HG02870 (cell line): ENCODE measurements around the gene DLK1.

ENCODE experiments used
- ATAC-seq: cut with Tn5 transposase; IDR thresholded peaks from one replicate; pipeline ENCODE4 v1.9.1; 2021; ENCODE audit warnings: mild to moderate bottlenecking, moderate library complexity; ENCODE audit not compliant: unreplicated experiment

The DLK1 gene

DNA sequence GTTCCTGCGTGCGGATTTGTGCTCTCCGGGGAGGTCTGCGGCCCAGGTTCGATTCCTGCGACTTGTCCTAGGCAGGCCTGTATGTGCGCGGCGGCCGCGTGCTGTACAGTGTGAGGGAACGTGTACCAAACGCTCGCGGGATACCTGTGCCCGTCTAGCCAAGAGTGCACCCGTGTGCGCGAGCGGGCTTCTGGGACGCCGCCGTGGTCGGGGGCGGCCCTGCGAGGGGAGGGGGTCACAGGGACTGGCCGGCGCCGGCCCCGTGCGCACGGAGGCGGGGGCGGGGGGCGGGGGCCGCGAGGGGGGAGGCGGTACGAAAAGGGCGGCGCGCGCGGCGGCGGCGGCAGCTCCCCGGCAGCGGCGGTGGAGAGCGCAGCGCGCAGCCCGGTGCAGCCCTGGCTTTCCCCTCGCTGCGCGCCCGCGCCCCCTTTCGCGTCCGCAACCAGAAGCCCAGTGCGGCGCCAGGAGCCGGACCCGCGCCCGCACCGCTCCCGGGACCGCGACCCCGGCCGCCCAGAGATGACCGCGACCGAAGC lies at the start of gene DLK1:
Gene DLK1, plus strand, starts transcription at position 343 of the 536 bp plus-strand sequence. Its CDS starts 177 bp downstream, at position 520.
- ATAC-seq = no peak

DNA sequence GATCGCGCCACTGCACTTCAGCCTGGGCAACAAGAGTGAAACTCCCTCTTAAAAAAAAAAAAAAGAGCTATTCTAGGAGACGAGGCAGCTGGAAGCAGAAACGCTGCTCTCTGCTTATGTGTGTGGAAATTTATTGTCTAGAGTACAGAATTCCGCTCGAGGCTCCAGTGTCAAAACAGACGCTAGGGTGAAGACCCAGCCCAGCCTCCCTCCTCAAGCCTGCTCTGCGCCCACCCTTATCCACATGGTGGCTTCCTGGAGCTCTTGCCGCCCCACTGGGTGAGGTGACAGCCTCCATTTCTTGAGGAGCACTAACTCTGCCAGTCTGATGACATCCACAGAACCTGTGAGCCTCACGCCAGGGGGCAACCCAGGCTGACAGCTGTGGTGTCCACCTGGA lies 49.5 kb upstream of the DLK1 start:
- no peak for ATAC-seq

DNA sequence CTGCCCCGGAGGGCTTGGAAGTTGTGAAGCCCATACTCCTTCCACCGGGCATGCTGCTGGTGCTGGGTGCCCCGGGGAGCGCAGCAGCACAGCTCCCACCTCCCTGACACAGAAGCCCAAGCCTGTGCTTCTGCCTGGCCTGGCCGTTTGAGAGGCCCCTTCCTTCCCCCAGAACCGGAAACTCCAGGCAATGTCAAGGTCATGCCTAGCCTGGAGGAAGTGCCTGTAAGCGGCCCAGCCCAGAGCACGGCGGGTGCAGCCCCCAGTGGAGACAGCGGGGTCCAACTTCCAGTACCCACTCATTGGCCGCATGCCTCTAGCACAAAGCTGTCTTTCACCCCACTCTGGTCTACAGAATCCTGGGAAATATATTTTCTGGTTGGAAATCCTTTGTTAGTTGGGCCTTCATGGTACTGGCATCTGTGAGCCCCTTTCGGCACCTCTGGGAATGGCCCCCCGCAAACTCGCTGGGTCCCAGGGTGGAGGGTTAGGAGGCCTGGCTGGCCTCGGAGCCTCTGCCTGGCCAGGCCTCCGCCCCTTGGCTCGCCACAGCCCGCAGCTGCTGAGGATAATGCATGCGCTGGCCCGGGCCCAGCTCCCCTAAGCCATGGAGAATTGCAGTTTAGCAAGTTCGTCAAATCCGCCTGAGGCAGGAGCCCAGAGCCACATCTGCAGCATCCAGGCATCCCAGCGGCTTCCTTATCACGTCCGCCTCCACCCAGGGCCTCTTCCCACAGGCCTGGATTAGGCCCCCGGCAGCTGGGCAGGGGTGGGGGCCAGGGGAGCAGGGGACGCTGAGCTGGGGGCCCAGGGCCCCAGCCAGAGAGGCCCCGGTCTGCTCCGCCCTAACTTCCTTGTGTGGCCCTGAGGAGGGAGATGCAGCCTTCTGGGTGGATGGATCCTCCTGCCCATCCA lies 48.9 kb upstream of the DLK1 start:
- no peak for ATAC-seq

DNA sequence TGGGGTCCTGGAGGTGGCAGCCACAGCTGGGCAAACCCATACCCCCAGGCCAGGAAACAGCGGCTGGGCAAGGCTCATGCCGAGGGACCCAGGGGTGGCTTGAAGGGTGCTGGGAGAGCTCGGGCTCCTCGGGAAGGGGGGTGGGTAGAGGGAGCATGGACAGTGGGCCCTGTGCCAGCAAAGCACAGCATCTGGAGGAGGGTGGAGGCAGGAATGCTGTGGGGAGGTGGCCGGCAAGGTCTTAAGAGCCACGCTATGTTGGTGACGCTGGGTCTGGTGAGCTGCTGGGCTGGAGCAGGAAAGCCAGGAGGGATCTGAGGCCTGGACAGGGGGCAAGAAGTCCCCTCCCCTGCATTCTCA lies 48.2 kb upstream of the DLK1 start:
- no peak for ATAC-seq

DNA sequence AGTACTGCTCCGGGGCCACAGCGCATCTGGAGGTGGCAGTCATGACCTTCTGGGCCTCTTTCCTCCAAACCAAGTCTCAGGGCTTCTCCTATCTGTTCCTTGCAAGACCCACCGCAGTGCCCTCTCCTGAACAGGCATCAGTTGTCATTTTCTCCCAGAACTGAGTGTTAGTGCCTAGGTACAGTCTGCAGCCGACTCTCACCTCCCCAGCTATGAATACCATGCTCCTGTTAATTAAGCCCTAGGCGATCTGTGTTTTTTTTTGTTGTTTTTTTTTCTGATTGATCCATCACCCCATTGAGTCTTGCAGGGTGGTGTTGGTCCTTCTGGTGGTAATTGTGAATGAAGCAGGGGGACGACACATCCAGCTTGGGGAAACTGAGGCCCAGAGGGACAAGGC lies 47.5 kb upstream of the DLK1 start:
- ATAC-seq = no peak

DNA sequence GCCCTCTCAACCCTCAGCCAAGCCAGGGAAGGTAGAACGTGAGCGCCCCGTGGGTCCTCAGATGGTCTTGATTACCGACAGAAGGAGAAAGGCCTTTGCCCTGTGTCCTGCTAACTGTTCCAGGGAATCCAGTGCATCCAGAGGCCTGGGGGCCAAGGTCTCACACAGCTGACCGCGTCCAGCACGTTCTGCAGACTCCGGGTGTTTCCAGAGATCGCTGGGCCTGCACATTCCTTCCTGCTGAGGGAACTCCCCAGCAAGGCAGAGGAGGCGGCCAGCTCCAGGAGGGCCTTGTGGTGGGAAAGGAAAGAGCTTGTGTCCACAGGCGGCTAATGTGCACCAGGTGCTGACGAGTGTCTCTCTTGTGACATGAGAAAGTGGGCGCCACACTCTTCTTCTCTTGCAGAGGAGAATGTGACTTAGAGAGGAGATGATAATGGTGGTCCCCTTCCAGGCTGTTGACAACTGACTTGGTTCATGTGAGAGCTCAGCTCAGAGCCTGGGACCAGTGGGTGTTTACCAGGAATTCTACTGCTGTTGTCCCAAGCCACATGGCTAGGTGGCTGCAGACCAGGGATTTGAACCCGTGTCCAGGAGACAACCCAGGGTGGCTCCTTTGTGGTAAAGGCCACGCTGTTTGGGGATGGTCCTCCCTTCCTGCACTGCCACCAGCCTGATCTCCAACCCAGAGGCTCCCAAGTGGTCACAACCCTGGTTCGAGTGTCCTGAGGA lies 46.8 kb upstream of the DLK1 start:
- no peak for ATAC-seq

DNA sequence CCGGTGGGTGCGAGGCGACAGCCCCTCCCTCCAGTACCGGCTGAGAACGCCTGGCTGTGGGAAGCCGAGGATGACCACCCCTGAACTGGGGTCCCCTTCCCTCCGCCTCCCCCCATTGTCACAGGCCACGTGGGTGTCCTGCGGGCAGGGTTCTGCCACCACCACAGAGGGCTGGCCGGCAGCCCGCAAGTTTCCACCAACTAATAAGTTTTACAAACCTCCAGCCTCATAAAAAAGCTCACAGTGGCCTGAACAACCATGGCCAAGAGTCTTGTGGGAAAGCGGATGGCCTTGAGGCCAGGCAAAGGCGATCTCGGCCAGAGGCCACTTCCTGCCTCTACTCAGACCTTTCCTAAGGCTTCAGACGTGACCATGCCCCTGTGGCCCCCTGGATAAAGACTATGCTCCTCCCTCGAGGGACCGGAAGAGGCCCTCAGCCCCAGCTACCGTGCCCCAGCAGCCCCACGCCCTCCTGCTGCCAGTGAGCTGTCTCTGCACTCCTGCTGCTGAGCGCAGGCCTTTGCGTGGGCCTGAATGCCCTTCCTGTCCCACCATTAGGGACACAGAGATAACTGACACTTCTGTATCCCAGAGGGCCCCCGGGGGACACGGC lies 46.1 kb upstream of the DLK1 start:
- no peak for ATAC-seq

DNA sequence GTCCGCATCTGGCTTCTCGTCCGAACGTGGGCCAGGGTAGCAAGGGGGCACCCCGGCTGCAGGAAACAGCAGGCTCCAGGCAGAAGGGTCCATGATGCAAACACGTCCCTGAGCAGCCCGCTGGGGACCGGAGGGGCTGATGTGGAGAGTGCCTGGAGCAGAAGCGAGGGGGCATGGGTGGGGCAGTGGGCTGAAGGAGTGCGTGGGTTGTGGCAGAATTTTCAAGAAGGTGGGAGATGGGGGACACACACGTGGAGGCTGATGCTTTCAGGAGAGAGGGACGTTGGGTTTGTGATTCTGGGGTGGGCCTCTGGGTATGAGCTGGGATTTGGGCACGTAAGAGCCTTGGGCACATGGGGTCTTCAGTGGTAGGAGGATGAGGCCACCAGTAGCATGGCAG lies 45.6 kb upstream of the DLK1 start:
- ATAC-seq = no peak

DNA sequence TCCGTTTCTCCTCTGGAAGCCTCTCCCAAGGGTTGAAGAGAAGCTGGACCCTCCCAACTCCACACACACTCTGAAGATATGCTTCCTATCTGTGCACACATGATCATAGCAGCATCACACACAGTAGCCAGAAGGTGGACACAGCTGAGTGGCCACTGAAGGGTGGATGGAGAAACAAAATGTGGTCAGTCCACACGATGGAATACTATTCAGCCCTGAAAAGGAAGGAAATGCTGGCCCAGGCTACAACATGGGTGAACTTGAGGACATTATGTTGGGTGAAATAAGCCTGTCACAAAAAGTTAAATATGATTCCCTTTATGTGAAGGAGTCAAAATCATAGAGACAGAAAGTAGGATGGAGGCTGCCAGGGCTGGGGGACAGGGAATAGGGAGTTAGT lies 43.9 kb upstream of the DLK1 start:
- no peak for ATAC-seq

DNA sequence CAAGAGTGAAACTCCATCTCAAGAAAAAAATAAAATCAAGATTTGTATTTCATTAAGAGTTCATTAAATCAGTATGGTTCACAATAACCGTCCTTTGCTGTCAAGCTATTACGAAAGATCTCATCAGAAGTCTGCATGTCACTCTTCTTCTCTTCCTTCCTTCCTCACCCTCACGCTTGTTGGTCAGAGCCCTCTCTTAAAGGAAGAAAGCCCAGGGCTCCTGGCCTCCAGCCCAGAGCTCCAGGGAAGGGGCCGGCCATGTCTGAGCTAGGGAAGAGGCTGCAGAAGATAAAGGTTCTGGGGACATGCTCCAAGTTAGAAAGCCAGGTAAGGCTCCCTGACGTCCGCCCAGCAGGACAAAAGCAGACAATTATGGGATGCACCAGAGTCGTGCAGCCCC lies 43.1 kb upstream of the DLK1 start:
- no peak for ATAC-seq

DNA sequence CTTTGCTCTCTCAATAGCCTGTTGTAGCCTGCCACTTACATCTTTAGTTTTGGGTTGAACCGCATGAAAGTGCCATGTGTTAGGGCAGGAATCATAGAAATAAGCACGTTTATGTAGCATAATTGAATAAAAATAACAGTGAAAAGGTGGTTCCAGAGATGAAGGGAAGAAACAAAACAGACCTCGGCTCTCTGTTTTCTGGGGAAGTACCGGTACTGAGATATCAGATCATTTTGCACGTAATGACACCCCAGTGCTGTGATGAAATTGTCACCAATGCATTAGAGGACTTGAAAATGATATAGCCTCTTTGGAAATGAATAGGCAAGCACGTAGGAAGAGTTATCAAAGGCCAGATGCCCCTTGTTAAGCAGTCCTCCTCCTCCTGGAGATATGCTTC lies 42.5 kb upstream of the DLK1 start:
- no peak for ATAC-seq

DNA sequence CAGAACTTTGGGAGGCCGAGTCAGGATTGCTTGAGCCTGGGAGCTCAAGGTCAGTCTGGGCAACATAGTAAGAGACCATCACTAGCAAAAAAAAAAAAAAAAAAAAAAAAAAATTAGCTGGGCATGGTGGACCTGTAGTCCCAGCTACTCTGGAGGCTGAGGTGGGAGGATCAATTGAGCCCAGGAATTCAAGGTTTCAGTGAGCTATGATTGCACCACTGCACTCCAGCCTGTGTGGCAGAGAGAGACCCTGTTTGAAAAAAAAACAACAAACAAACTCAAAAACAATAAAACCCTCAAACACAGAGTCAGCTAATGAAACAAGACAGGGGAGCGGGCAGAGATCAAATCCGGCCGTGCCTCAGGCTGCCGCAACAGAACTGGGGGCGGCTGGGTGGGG lies 41.7 kb upstream of the DLK1 start:
- ATAC-seq = no peak

DNA sequence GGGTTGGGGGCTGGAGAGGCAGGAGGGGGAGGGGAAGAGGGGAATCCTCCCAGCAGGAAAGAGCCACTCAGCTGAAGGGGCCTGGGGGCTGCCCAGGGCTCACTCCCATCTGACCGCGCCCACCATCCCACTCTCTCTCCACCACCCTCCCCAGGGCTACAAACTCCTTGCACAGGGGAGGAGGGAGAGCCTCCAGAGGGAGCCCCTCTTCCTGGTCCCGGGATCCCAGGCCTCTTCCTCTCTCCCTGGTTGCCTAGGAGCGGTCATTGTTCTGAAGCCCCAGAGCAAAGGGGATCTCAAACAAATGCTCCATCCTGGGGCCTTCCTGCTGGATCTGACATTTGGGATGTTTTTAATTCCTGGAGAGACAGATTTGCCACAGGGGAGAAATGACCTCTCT lies 39.8 kb upstream of the DLK1 start:
- ATAC-seq = no peak

DNA sequence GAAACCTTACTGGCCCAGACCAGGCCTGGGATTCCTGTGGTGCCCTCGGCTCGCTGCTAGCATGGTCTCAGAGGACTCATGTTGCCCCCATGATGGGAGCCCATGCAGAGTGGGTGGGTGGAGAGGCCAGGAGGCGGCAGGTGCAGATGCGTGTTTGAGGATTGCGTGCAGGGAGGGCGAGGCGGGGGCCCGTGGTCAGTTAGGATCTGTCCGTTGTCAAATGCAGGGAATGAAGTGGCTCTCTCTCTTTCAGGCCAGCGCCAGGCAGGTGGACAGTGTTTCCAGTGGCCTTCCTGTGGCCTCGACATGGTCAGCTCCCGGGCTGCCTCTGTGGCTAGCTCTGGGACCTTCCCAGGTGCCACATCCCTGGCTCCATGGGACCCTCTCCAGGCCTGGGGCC lies 39.3 kb upstream of the DLK1 start:
- no peak for ATAC-seq

DNA sequence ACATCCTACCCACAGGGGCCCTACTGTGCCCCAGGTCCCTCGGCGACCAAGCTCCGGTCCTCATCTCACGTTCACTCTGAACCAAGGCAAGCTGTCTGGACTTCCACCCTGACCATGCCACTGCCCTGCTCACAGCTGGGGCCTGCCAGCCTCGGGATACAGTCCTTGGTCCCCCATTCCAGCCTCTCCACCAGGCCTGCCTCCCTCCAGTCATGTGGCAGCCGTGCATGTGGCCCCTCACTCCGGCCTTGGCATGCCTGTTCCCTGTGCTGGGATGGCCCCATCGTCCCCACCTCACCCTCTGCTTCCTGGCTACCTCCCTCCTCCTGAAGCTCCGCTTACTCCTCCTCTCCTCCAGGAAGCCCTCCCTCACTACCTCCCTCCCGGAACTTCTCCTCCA lies 38.6 kb upstream of the DLK1 start:
- ATAC-seq = no peak

DNA sequence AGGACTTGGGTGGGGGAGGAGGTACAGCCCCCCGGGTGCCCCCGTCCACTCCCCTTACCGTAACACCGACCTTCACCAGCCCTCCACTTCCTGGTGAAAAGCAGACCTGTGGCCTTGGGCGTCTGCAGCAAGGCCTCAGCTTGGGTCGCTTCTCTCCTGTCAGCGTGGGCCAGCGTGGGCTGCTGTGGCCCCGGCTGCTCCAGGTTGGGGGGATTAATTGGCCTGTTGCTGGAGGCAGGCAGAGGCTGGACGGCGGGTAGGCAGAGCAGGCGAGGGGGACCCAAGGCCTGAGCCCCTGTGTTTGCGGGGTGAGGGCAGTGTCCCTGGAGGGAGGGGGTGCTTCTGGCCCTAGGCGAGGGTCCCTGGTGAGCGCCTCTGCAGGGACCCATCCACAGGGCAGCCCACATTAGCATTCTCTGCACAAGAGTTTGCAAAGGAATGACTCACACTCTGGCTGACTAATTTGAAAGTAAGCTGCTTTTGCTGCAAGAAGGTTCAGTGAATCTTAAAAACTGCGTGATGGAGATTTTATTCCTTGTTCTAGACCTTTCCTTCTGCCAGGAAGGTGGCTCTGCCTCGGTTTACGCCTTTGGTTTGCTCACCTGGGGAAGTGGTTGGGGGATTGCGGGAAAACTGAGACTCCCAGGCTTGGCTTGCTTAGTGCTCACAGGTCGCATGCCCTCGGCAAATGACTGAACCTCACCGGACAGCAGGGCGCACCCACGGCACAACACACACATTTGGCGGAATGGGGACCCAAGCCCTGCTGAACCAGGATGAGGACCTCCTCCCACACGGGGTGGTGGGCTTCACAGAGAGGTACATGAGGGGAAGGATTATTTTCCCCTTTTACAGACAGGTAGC lies 37.9 kb upstream of the DLK1 start:
- no peak for ATAC-seq

DNA sequence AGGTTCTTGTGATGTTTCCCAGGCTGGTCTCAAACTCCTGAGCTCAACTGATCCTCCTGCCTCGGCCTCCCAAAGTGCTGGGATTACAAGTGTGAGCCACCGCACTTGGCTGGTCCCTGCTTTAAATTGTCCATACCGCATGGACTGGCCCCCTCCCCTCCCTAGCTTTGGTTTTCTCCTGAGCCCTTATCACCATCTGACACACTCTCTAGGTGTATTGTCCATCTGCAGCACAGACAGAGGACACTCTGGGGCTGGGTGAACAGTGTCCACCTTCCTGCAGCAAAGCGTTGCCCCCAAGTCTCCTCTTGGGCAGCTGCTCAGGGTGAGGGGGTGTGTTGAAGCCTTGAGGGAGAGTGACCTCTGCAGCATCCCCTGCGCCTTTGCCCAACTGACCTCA lies 36.0 kb upstream of the DLK1 start:
- no peak for ATAC-seq

DNA sequence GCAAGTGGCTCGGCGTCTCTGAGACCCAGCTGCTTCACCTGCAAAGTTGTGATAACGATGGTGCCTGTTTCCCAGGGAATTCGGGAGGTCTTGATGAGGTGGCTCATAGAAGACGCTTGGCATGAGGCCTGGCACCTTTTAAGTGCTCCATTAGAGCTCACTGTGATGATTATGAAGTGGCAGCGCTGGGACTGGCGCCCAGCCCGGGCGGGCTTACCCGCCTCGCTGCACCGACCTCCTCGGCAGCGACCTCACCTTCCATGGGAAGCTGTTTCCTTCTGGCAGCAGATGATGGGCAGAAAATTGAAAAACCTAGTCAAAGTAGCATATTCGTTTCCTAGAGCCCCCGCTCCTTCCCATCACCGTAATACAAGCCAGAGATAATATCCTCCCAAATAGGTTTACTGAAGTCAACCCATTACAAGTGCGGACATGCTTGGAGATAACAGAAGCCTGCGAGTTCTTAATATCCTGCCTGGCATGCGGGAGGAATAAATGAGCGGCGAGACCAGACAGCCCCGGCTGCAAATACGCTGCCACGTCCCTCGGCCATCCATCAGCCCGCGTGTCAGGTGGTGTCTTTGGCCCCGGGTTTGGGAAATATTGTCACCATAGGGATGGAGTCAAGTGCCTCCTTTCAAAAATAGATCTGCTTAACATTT lies 35.2 kb upstream of the DLK1 start:
- ATAC-seq = no peak

DNA sequence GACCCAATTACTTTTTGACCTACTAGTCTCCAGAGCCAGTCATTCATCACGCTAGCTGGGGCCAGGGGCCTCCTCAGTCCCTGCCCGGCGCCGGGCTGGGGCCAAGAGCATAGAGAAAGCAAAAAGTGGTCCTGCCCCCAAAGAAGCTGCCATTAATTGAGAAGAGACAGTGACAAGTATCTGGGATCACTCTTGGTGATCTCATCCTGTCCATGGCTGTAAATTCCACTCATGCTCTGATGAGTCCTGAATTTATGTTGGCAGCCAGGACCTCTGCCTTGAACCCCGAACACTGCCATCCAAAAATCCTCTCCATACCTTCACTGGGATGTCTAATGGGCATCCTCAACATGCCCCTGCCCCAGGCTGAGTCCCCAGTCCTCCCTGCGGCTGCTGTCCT lies 34.4 kb upstream of the DLK1 start:
- ATAC-seq = no peak

DNA sequence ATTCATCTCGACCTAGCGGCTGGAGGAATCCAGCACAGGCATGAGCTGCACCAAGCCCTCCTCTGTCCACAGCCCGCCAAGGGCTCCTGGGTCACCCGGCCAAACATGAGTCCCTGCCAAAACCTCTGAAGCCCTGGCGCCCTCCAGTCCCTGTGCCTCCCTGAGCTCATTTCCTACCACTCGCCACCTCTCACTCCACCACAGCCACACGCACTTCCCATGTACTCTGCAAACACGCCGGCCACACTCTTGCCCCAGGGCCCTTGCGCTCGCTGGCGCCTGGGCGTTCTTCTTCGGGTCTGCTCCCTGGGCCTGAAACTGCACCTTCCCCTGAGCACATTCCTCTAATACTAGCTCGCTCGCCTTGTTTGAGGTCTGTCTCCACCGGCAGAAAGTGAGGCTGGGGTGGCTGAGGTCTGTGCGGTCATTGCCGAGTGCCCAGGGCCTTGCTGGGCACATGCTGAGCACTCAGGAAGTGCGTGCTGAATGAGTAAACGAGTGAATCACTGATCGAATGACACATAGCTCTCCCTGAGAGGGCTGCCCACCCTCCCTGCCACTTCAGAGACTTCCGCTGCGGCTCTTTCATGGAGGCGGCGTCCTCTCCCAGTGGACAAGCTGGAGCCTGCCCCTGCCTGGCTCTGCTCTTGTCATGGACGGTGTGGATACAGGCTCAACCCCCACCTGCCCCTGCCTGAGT lies 33.7 kb upstream of the DLK1 start:
- ATAC-seq = no peak
